A549 (cell line): ENCODE results near the gene TNS1.

ENCODE experiments used
- EP300 ChIP-seq, 2 experiments: fragments of >200 bp; sonication (Bioruptor Twin); formaldehyde crosslinking; IDR thresholded peaks; 2 replicates in 1 of 2; 3 replicates in 1 of 2; pipeline ENCODE4 v1.6.1; 2016 to 2017
- HDAC2 ChIP-seq: fragments of 200-600 bp; sonication (generic); IDR thresholded peaks from 2 replicates; pipeline ENCODE4 v1.6.1; 2016
- HOXA7 ChIP-seq: fragments of 250-450 bp; sonication (Bioruptor Pico); IDR thresholded peaks from 2 replicates; pipeline ENCODE4 v1.5.0; 2020; ENCODE audit warnings: mild to moderate bottlenecking, moderate library complexity
- MYC ChIP-seq: IDR thresholded peaks from 2 replicates; pipeline ENCODE4 v1.6.1; 2012; ENCODE audit warnings: mild to moderate bottlenecking, inconsistent platforms, low read length, improper control_type of control experiment, borderline replicate concordance
- POLR2A ChIP-seq: IDR thresholded peaks from 2 replicates; pipeline ENCODE4 v1.6.1; 2012; ENCODE audit warnings: mild to moderate bottlenecking, low read length
- TF ChIP-seq, protein P1 (sequence below): fragments of >200 bp; sonication (Bioruptor Twin); formaldehyde crosslinking; IDR thresholded peaks from 3 replicates; pipeline ENCODE4 v1.5.1; 2016
- TF ChIP-seq, protein P2 (sequence below): IDR thresholded peaks from 2 replicates; pipeline ENCODE4 v1.6.1; 2012

- TF ChIP-seq MYC: no peak
- TF ChIP-seq HDAC2: no peak
- TF ChIP-seq, protein P1, sequence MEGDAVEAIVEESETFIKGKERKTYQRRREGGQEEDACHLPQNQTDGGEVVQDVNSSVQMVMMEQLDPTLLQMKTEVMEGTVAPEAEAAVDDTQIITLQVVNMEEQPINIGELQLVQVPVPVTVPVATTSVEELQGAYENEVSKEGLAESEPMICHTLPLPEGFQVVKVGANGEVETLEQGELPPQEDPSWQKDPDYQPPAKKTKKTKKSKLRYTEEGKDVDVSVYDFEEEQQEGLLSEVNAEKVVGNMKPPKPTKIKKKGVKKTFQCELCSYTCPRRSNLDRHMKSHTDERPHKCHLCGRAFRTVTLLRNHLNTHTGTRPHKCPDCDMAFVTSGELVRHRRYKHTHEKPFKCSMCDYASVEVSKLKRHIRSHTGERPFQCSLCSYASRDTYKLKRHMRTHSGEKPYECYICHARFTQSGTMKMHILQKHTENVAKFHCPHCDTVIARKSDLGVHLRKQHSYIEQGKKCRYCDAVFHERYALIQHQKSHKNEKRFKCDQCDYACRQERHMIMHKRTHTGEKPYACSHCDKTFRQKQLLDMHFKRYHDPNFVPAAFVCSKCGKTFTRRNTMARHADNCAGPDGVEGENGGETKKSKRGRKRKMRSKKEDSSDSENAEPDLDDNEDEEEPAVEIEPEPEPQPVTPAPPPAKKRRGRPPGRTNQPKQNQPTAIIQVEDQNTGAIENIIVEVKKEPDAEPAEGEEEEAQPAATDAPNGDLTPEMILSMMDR: no peak
- TF ChIP-seq HOXA7: no peak
- no peak for TF ChIP-seq POLR2A
- no peak for TF ChIP-seq EP300 (IDR thresholded peaks at IDR 0.05)
- TF ChIP-seq, protein P2, sequence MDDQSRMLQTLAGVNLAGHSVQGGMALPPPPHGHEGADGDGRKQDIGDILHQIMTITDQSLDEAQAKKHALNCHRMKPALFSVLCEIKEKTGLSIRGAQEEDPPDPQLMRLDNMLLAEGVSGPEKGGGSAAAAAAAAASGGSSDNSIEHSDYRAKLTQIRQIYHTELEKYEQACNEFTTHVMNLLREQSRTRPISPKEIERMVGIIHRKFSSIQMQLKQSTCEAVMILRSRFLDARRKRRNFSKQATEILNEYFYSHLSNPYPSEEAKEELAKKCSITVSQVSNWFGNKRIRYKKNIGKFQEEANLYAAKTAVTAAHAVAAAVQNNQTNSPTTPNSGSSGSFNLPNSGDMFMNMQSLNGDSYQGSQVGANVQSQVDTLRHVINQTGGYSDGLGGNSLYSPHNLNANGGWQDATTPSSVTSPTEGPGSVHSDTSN: no peak
Observed at GRCh38 chr2:217848351-217848957, 154.3 kb downstream of the TNS1 start.
